Fibroblast of the conjunctiva (primary cell): ENCODE data around the gene TTC7B.

ENCODE experiments used
- DNase-seq: peaks from one replicate; pipeline ENCODE4 v3.0.0-alpha.2; 2010; ENCODE audit warnings: low read depth

The TTC7B gene

DNA sequence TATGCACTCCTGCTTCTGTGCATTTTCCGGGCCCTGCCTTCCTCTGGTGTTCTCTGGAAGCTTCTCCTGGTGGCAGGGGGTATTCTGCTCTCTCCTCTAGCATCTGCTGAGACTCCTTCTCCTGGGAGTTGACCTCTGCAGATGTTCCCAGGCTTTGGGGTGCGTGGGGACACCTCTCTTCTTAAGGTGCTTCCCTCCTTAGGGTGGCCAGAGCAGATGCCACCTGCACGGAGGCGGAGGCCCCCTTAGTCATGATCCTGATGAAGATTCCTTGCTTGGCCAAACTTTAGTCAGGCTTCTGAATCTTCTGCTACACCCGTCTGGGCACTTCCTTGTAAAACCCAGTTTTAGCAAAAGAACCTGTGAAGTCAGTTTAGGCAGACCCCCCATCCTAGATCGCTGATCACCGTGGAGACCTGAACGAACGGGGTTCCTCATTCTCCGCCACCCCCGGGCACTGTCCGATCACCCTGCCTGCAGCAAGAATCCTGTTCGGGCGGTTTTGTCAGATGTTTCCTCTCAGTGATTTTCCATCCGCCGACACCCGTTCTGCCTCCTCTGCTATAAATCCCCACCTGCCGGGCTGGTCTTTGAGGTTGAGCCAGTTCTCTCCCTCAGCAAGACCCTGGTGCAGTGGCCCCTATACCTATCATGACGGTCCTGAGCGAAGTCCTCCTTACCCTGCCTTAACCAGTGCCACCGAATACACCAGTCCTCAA lies 307.5 kb downstream of the TTC7B start:
- DNase-seq, result no peak

DNA sequence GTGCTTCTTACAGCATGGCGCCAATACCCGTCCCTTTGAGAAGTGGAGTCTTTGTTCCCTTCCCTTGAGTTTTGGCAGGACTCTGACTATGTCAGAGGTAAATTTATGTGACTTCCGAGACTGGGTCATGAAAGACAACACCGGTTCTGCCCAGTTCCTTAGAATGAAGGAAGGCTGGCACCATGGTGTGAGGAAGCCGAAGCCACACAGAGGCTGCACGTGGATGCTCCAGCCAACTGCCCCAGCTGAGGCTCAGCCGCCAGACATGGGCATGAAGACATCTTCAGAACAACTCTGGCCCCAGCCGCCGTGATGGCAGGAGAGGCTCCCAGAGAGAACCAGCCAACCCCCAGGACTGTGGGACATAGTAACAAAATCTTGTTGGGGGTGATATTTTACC lies 308.2 kb downstream of the TTC7B start:
- DNase-seq, result no peak

DNA sequence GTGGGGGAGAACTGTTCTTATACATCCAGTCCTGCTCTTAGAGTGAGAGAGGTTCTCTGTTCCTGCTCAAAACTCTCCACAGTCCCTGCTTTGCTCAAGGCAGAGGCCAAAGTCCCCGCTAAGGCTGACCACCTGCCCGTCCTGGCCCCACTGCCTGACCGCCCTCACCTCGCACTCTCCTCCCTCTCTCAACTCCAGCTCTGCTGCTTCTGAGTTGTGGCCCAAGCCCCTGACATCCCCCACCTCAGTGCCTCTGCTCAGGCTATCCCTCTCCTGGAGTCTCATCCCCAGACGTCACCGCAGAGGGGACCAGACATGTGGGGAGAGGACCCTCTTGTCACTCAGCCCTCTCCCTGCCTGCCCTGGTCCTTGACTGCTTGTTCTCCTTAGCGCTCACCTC lies 308.8 kb downstream of the TTC7B start:
- DNase-seq, result no peak

- DNase-seq, result no peak
Observed at GRCh38 chr14:90506748-90507147, 309.5 kb downstream of the TTC7B start.

GRCh38 chr14:90505531-90505930 lies 310.7 kb downstream of the TTC7B start:
- DNase-seq, result no peak

GRCh38 chr14:90504643-90505042 lies 311.6 kb downstream of the TTC7B start:
- no peak for DNase-seq

GRCh38 chr14:90503582-90503981 lies 312.6 kb downstream of the TTC7B start:
- no peak for DNase-seq

DNA sequence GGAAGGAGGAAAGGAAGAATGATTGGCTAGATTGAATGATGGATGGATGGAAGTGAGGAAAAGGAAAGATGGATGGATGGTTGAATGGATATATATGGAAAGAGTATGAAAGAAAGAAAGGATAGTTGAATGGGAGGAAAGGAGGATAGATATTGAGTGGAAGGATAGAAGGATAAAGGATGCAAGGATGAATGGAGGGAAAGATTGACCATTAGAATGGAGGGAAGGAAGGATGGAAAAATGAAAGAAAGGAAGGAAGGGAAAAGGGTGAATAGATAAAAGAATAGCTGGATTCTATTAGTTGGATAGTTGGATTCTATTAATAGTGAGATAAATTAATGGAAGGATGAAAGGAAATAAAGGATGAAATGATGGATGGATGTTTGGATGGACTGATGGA lies 313.5 kb downstream of the TTC7B start:
- DNase-seq, result no peak

DNA sequence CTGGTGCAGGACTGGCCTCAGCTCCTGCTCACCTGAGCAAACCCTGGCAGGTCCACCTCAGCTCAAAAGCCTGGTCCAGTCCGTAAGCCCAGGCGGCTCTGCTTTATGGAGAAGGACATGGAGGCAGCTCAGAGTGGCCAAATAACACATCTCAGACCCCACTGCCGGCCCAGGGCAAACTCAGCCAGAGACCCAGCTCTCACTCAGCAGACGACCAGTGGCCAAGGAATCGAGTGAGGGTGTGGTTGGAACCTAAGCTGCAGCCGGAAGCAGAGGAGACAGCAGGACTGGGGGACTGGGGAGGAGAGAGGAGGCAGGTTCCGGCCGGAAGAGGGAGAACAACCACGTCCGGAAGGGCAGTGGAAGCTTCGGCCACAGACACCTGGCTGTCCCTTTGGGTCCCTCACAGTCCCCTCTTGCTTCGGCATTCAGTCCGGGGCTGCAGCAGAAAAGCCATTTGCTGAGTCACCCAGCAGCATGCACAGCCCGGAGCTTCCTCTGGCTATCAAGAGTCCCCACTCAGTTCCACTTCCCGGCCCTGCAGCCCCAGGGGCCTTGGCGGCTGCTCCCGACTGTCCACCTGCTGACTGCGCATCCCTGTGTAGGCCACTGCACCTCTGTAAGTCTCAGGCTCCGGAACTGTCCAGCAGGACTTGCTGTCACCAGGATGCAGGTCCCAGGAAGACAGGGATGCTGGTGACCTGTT lies 315.4 kb downstream of the TTC7B start:
- DNase-seq, result no peak

DNA sequence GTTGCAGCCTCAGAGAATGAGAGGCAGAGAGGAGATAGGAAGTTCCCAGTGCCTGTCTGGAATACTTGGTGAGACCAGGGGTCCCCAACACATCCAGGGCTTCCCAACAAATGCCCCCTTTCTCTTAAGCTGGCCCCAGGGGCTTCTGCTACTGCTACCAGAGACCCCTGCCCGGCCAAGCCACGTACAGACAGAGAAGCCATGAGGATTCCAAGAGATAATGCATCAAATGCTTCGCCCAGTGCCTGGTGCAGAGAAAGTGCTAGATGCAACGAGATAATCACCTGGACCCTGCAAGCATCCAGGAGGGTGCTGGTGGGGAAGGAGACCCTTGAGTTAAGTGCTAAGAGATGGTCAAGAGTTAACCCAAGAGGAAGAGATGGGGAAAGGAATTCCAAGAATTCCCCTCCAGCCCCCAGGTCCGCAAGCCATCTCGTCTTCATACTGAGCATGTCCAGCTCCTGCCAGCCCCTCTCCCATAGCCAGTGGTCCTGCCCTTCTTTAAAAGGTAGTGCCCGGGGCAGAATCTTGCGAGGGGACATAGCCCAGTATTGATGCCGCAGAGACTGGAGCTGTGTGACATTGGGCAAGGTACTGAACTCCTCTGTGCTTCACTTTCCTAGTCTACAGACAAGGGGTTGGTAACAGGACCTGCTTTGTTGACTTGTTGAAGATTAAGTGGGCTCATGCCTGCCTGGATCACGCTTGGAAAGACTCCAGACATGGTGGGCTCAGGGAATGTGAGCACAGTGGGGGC lies 316.1 kb downstream of the TTC7B start:
- no peak for DNase-seq

DNA sequence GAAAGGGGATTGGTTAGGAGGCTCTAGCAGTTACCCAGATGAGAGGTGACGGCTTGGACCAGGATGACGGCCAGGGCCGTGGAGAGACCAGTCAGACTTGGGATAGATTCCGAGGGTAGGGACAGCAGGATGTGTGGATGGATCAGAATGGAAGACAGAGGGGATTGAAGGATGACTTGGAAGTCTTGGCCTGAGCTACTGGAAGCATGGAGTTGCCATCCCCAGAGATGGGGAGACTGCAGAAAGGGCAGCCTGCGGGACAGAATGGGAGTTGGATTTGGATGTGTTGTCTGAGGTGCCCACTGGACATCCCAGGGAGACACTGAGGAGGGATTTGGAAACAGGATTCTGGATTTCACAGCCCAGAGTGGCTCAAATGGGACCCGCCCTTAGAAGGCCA lies 317.1 kb downstream of the TTC7B start:
- DNase-seq, result no peak

GRCh38 chr14:90498198-90498597 lies 318.0 kb downstream of the TTC7B start:
- DNase-seq, result no peak

- no peak for DNase-seq
Observed at GRCh38 chr14:90496379-90496778, 319.9 kb downstream of the TTC7B start.

DNA sequence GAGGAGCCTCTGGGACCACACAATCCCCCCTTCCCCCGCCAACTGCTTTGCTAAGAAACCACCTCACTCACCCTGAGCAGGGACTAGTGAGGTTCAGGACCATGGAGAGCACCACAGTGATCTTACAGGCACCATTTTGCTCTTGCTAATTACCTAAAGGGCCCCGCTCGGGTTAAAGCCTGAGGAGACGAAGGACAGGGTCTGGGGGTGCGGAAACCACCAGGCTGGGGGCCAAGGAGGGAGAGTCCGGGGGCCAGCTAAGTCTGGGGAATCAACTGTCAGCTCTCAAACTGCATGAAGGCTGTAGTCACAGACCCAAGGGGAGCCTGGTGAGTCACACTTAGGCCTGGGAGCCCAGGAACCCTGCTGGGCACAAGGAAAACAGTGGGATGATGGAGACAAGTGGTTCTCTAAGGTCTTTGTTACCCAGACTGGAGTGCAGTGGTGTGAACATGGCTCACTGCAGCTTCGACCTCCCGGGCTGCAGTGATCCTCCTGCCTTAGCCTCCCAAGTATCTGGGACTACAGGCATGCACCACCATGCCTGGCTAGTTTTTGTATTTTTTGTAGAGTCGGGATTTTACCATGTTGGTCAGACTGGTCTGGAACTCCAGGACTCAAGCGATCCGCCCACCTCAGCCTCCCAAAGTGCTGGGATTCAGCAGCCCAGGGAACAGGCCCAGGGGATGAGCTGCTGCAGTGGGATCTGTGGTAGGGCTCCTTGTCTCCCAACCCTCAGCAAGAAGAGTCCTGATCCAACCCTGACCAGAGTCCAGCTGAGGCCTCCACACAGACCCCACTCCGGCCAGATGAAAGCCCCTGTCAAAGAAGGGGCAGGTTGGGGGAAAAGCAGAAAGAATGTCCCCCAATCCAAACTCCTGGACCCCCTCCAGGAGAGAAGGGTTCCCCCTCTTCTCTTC lies 320.6 kb downstream of the TTC7B start:
- peak; percentile 31 for DNase-seq

GRCh38 chr14:90491911-90492531 lies 324.2 kb downstream of the TTC7B start:
- no peak for DNase-seq

GRCh38 chr14:90491221-90491885 lies 324.9 kb downstream of the TTC7B start:
- DNase-seq, result peak; percentile 78

DNA sequence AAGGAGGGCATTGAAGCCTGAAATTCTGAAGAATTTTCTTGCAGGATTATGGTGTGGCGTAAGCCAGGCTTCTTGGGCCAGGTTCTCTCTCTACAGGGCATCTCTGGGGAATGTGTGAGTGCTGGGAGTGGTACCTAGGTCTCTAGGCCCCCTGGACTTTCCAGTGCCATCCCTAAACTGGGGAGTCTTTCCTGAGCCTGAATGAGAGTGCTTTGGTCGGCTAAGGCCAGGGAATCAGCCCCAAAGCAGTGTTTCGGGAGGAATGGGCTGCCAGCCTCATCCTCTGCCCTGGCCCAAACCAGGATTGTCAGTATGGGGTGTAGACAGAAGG lies 325.5 kb downstream of the TTC7B start:
- DNase-seq, result no peak

GRCh38 chr14:90489916-90490719 lies 326.1 kb downstream of the TTC7B start:
- DNase-seq, result no peak

- no peak for DNase-seq
Observed at GRCh38 chr14:90489306-90489705, 326.9 kb downstream of the TTC7B start.

GRCh38 chr14:90488256-90488655 lies 328.0 kb downstream of the TTC7B start:
- DNase-seq, result no peak
